Neural progenitor cell (in vitro differentiated cells): ENCODE results near the gene CDH23.

ENCODE experiments used
- EZH2 ChIP-seq: fragments of 200-600 bp; sonication (generic); IDR thresholded peaks from 2 replicates; pipeline ENCODE4 v1.6.1; 2017; ENCODE audit warnings: antibody characterized with exemption, mild to moderate bottlenecking, moderate library complexity
- EZH2phosphoT487 ChIP-seq: fragments of 200-600 bp; sonication (generic); IDR thresholded peaks from 2 replicates; pipeline ENCODE4 v1.6.1; 2017; ENCODE audit warnings: antibody characterized with exemption
- TF ChIP-seq, protein P1 (sequence below): fragments of 200-600 bp; sonication (generic); IDR thresholded peaks from 2 replicates; pipeline ENCODE4 v1.5.1; 2017; ENCODE audit warnings: antibody characterized with exemption, mild to moderate bottlenecking

DNA sequence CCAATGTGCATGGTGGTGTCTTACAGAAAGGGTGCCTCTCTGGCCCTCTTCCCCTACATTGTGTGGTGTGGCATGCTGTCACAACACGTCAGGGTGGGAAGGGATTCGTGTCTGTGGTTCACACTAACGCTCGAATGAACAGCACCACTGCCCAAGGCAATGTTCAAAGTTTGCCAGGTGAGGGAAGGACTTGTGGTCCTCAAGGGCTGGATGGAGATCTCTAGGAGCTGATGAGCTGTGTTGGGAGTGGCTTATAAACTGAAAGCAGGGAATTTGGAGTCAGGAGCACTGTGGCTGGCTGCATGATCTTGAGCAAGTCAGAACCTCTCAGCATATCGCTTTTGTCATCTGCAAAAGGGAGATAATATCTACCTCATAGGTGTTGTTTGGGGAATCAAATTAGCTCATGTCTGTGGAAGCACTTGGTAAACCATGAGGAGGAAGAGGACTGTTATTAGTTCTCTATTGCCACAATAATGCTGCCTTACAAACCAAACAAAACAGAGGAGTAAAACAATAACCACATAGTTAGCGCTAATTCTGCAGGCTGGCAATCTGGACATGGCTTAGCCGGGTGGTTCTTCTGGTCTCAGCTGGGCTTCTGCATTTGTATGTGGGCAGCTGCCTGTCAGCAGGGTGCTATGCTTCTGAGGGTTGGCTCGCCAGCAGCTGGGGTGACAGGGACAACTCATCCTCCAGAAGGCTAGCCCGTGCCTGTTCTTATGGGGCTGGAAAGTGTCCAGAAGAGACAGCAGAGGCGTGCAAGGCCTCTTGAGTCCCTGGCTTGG lies 345.8 kb downstream of the CDH23 start:
- TF ChIP-seq, protein P1, sequence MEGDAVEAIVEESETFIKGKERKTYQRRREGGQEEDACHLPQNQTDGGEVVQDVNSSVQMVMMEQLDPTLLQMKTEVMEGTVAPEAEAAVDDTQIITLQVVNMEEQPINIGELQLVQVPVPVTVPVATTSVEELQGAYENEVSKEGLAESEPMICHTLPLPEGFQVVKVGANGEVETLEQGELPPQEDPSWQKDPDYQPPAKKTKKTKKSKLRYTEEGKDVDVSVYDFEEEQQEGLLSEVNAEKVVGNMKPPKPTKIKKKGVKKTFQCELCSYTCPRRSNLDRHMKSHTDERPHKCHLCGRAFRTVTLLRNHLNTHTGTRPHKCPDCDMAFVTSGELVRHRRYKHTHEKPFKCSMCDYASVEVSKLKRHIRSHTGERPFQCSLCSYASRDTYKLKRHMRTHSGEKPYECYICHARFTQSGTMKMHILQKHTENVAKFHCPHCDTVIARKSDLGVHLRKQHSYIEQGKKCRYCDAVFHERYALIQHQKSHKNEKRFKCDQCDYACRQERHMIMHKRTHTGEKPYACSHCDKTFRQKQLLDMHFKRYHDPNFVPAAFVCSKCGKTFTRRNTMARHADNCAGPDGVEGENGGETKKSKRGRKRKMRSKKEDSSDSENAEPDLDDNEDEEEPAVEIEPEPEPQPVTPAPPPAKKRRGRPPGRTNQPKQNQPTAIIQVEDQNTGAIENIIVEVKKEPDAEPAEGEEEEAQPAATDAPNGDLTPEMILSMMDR, result no peak
- no peak for TF ChIP-seq EZH2
- TF ChIP-seq EZH2phosphoT487, result no peak
